ENCODE results near the gene CANT1.
"Not testable (repeated sequence)": the region's sequence is repeated elsewhere in the genome, so short reads cannot be mapped to it uniquely, and the experiment has no call there.

DNA sequence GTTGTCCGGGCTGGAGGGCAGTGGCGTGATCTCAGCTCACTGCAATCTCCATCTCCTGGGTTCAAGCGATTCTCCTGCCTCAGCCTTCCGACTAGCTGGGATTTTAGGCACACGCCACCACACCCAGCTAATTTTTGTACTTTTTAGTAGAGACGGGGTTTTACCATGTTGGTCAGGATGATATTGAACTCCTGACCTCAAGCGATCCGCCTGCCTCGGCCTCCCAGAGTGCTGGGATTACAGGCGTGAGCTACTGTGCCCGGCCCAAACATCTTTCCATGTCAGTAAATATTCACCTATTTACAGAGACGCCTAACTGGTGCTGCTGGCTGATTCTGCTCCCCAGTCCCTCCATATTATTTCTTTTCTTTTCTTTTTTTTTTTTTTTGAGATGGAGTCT lies 21.1 kb upstream of the CANT1 start:
- TF ChIP-seq, protein P1, sequence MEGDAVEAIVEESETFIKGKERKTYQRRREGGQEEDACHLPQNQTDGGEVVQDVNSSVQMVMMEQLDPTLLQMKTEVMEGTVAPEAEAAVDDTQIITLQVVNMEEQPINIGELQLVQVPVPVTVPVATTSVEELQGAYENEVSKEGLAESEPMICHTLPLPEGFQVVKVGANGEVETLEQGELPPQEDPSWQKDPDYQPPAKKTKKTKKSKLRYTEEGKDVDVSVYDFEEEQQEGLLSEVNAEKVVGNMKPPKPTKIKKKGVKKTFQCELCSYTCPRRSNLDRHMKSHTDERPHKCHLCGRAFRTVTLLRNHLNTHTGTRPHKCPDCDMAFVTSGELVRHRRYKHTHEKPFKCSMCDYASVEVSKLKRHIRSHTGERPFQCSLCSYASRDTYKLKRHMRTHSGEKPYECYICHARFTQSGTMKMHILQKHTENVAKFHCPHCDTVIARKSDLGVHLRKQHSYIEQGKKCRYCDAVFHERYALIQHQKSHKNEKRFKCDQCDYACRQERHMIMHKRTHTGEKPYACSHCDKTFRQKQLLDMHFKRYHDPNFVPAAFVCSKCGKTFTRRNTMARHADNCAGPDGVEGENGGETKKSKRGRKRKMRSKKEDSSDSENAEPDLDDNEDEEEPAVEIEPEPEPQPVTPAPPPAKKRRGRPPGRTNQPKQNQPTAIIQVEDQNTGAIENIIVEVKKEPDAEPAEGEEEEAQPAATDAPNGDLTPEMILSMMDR (IDR thresholded peaks at IDR 0.05), result not testable (repeated sequence)
- TF ChIP-seq POLR2A (IDR thresholded peaks at IDR 0.05), result not testable (repeated sequence)
